ENCODE data around the gene PCDHGC5. TPM values are rescaled to one million over a fixed set of nuclear protein-coding genes. Genes with fewer than 3 reads are reported as not detected.

PCDHGC5 gene
- total and polyA plus RNA-seq, 2 experiments from 2014 or later, result 0.16 to 1.5 TPM

DNA sequence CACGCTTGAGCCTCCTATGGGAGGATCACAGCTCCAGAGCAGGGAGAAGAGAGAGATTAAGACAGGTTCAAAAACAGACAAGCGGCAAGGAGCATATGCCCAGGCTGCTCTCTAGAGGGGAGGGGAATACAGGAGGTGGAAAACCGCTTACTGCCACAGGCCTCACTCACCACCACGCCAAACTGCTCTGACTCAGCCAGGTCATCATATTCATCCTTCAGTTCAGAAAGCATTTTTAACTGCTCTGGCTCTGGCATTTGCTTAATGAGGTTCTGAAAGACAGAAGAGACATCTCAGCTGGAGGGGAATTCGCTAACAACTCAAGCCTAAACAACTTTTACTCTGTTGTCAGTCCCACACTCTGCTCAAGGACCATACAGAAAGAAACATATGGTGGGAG lies 40.1 kb downstream of the PCDHGC5 start:
- Histone ChIP-seq H3K27ac (ENCODE audit: low read depth) (no peak overlapping the region), H3K9me2 (ENCODE audit: insufficient read depth) (no peaks in the 10 kb centered on the region), H3K27me3 (ENCODE audit: insufficient read depth) (no peaks in the 10 kb centered on the region), H3K4me1 (ENCODE audit: insufficient read depth) (peaks cover 11% of the 10 kb centered on the region), H4K20me1 (replicated peaks; ENCODE audit: insufficient read depth) (no peaks in the 10 kb centered on the region), H3K36me3 (ENCODE audit: insufficient read depth) (peaks cover 26% of the 10 kb centered on the region), H3K79me2 (replicated peaks; ENCODE audit: insufficient read depth) (no peaks in the 10 kb centered on the region), H3K4me2 (no peak overlapping the region), H3F3A (replicated peaks; ENCODE audit: low read depth) (peaks cover 9% of the 10 kb centered on the region; the same call in 1 of the 2 replicates), H2AFZ (no peak overlapping the region), H3K4me3 (no peak overlapping the region)
- H3K36me3 Mint-ChIP-seq (ENCODE audit: low read depth), result peaks cover 47% of the 10 kb centered on the region
- ATAC-seq (no peak), DNase-seq (ENCODE audit: low spot score) (no peak)
- H3K4me3 Mint-ChIP-seq, result no peak overlapping the region
- H3K4me1 Mint-ChIP-seq, result peaks cover 20% of the 10 kb centered on the region
- H3K27me3 Mint-ChIP-seq (ENCODE audit: insufficient read depth, low read depth, poor library complexity), result no peaks in the 10 kb centered on the region
- H3K27ac Mint-ChIP-seq, result no peak overlapping the region
- no peaks in the 10 kb centered on the region for H3K9me3 Mint-ChIP-seq
- TF ChIP-seq, protein P1, sequence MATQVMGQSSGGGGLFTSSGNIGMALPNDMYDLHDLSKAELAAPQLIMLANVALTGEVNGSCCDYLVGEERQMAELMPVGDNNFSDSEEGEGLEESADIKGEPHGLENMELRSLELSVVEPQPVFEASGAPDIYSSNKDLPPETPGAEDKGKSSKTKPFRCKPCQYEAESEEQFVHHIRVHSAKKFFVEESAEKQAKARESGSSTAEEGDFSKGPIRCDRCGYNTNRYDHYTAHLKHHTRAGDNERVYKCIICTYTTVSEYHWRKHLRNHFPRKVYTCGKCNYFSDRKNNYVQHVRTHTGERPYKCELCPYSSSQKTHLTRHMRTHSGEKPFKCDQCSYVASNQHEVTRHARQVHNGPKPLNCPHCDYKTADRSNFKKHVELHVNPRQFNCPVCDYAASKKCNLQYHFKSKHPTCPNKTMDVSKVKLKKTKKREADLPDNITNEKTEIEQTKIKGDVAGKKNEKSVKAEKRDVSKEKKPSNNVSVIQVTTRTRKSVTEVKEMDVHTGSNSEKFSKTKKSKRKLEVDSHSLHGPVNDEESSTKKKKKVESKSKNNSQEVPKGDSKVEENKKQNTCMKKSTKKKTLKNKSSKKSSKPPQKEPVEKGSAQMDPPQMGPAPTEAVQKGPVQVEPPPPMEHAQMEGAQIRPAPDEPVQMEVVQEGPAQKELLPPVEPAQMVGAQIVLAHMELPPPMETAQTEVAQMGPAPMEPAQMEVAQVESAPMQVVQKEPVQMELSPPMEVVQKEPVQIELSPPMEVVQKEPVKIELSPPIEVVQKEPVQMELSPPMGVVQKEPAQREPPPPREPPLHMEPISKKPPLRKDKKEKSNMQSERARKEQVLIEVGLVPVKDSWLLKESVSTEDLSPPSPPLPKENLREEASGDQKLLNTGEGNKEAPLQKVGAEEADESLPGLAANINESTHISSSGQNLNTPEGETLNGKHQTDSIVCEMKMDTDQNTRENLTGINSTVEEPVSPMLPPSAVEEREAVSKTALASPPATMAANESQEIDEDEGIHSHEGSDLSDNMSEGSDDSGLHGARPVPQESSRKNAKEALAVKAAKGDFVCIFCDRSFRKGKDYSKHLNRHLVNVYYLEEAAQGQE (IDR thresholded peaks at IDR 0.05; ENCODE audit: unreplicated experiment), result no peak
- TF ChIP-seq, protein P2, sequence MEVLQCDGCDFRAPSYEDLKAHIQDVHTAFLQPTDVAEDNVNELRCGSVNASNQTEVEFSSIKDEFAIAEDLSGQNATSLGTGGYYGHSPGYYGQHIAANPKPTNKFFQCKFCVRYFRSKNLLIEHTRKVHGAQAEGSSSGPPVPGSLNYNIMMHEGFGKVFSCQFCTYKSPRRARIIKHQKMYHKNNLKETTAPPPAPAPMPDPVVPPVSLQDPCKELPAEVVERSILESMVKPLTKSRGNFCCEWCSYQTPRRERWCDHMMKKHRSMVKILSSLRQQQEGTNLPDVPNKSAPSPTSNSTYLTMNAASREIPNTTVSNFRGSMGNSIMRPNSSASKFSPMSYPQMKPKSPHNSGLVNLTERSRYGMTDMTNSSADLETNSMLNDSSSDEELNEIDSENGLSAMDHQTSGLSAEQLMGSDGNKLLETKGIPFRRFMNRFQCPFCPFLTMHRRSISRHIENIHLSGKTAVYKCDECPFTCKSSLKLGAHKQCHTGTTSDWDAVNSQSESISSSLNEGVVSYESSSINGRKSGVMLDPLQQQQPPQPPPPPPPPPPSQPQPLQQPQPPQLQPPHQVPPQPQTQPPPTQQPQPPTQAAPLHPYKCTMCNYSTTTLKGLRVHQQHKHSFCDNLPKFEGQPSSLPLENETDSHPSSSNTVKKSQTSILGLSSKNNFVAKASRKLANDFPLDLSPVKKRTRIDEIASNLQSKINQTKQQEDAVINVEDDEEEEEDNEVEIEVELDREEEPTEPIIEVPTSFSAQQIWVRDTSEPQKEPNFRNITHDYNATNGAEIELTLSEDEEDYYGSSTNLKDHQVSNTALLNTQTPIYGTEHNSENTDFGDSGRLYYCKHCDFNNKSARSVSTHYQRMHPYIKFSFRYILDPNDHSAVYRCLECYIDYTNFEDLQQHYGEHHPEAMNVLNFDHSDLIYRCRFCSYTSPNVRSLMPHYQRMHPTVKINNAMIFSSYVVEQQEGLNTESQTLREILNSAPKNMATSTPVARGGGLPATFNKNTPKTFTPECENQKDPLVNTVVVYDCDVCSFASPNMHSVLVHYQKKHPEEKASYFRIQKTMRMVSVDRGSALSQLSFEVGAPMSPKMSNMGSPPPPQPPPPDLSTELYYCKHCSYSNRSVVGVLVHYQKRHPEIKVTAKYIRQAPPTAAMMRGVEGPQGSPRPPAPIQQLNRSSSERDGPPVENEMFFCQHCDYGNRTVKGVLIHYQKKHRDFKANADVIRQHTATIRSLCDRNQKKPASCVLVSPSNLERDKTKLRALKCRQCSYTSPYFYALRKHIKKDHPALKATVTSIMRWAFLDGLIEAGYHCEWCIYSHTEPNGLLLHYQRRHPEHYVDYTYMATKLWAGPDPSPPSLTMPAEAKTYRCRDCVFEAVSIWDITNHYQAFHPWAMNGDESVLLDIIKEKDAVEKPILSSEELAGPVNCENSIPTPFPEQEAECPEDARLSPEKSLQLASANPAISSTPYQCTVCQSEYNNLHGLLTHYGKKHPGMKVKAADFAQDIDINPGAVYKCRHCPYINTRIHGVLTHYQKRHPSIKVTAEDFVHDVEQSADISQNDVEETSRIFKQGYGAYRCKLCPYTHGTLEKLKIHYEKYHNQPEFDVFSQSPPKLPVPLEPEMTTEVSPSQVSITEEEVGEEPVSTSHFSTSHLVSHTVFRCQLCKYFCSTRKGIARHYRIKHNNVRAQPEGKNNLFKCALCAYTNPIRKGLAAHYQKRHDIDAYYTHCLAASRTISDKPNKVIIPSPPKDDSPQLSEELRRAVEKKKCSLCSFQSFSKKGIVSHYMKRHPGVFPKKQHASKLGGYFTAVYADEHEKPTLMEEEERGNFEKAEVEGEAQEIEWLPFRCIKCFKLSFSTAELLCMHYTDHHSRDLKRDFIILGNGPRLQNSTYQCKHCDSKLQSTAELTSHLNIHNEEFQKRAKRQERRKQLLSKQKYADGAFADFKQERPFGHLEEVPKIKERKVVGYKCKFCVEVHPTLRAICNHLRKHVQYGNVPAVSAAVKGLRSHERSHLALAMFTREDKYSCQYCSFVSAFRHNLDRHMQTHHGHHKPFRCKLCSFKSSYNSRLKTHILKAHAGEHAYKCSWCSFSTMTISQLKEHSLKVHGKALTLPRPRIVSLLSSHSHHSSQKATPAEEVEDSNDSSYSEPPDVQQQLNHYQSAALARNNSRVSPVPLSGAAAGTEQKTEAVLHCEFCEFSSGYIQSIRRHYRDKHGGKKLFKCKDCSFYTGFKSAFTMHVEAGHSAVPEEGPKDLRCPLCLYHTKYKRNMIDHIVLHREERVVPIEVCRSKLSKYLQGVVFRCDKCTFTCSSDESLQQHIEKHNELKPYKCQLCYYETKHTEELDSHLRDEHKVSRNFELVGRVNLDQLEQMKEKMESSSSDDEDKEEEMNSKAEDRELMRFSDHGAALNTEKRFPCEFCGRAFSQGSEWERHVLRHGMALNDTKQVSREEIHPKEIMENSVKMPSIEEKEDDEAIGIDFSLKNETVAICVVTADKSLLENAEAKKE (CRISPR knock-in tag; IDR thresholded peaks at IDR 0.05), result no peak
- TF ChIP-seq ZNF114 (CRISPR knock-in tag; IDR thresholded peaks at IDR 0.05) (no peak), JUNB (IDR thresholded peaks at IDR 0.05; ENCODE audit: unreplicated experiment) (no peak), EZH2phosphoT487 (IDR thresholded peaks at IDR 0.05; ENCODE audit: unreplicated experiment) (no peak), STAT1 (IDR thresholded peaks at IDR 0.05; ENCODE audit: unreplicated experiment) (no peak), EZH2 (IDR thresholded peaks at IDR 0.05; ENCODE audit: low read depth, unreplicated experiment) (no peak), POLR2AphosphoS5 (IDR thresholded peaks at IDR 0.05; ENCODE audit: low read depth) (no peak), NANOG (IDR thresholded peaks at IDR 0.05; ENCODE audit: borderline replicate concordance) (no peak)
- TF ChIP-seq, protein P3, sequence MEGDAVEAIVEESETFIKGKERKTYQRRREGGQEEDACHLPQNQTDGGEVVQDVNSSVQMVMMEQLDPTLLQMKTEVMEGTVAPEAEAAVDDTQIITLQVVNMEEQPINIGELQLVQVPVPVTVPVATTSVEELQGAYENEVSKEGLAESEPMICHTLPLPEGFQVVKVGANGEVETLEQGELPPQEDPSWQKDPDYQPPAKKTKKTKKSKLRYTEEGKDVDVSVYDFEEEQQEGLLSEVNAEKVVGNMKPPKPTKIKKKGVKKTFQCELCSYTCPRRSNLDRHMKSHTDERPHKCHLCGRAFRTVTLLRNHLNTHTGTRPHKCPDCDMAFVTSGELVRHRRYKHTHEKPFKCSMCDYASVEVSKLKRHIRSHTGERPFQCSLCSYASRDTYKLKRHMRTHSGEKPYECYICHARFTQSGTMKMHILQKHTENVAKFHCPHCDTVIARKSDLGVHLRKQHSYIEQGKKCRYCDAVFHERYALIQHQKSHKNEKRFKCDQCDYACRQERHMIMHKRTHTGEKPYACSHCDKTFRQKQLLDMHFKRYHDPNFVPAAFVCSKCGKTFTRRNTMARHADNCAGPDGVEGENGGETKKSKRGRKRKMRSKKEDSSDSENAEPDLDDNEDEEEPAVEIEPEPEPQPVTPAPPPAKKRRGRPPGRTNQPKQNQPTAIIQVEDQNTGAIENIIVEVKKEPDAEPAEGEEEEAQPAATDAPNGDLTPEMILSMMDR (conservative IDR thresholded peaks at IDR 0.05; ENCODE audit: low read depth in 2 of 2), result no peak
- TF ChIP-seq, protein P4, sequence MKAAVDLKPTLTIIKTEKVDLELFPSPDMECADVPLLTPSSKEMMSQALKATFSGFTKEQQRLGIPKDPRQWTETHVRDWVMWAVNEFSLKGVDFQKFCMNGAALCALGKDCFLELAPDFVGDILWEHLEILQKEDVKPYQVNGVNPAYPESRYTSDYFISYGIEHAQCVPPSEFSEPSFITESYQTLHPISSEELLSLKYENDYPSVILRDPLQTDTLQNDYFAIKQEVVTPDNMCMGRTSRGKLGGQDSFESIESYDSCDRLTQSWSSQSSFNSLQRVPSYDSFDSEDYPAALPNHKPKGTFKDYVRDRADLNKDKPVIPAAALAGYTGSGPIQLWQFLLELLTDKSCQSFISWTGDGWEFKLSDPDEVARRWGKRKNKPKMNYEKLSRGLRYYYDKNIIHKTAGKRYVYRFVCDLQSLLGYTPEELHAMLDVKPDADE (IDR thresholded peaks at IDR 0.05), result no peak
